Activated CD4-positive, CD25-positive, alpha-beta regulatory T cell (primary cell): ENCODE measurements around the gene TBCD.

Source experiments
- DNase-seq, 4 experiments: peaks; one replicate each; lab custom pipeline; 2025; lab: John Stamatoyannopoulos, UW

TBCD gene

DNA sequence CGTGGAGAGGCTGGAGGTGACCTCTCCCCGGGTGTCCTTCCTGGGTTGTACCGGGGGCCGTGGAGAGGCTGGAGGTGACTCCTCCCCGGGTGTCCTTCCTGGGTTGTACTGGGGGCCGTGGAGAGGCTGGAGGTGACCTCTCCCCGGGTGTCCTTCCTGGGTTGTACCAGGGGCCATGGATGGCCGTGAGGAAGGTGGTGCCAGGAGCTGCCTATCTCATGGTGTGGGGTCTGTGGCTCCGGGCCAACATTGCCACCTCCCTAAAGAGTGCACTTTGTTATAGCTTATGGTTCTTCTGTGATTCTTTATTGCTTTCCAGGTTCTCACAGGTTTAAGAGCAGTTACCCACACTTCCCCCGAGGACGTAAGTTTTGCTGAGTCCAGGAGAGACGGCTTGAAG, 174.2 kb downstream of the TBCD start:
- no peak for DNase-seq

DNA sequence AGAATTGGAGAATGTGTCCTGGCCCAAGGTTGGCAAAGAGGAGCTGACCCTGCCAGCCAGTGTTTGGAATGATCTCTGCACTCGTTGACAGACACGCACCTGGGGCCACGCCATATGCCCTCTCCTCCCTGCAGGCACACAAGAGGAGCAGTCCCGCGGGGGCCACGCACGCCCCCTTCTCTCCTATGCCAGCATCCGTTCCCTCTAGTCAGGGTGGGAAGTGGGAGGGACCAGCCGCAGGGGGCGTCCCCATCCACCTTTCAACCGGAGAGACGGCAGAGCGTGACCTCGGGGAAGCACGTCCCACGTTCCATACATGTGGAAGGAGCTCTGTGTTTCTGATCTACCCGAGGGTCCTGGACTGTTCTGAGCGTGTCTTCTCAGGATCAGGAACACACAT, 174.9 kb downstream of the TBCD start:
- DNase-seq = no peak

DNA sequence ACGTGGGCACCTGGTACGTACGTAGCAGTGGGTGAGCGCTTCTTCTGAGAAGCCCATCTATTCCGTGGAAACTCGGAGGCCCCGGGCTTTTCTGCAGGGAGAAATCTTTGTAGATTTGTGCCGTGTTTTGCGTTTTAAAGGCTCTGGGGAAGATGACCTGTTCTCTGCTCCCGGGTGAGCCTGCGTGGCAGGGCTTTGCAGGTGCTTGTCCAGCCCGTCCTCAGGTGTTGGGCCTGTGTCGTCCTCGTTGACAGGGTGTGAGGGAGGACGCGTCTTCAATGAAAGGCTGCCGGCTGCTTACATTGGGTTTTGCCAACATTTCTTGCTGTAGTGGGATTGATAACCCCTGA, 175.4 kb downstream of the TBCD start:
- no peak for DNase-seq

DNA sequence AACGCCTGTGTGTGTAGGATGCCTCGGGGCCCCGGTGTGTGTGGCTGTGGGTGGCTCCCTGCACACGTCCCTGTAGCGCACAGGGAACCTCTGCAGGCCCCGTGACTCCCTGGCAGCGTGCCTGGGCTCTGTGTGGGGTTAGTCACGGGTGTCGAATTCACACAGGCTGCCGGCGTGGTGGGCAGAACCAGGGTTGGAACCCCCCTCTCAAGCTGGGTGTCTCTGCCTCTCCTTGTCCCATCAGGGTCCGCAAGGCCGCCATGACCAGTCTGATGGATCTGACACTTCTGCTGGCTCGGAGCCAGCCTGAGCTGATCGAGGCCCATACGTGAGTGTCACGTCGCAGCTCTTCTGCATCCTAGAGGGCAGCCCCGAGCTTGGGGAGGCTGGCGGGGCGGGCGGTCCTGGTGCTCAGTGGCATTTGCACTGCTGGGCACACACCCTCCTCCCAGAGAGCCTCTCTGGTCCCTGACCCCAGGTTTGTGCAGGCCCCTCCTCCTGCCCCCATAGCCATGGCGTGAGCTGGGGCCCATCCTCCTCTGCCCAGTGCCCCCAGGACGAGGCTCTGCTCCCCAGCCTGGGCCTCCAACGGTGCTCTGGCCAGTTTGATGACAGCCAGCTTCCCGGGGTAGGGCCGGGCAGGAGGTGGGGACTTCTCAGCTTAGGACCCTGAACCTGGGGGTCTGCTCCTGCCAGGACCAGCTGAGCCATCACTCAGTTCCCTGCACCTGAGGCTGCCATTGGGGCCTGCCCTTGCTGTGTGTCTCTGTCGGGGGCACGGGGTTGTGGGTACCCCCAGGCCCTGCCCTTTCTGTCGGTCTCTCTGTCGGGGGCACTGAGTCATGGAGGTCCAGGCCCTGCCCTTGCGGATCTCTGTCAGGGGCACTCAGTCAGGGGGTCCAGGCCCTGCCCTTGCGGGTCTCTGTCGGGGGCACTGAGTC, 176.1 kb downstream of the TBCD start:
- DNase-seq = no peak

GRCh38 chr17:82929011-82929622, 177.3 kb downstream of the TBCD start:
- no peak for DNase-seq

DNA sequence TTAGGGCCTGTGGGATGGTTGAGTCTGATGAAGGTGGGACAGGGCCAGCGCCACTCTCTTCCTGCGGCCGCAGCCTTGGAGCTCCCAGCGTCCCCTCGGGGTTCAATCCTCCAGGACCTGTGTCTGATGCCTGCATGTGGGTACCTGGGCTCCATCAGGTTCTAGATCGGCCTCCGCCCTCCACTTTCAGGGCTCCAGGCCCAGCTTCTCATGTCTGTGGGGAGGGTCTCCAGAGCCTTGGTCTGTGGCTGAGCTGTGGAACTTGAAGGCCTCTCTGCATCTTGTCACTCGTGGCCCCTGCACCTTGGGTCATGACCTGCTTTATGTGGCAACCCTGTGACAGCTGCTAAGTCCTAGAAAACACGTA, 177.8 kb downstream of the TBCD start:
- DNase-seq = no peak

- no peak for DNase-seq
Observed at GRCh38 chr17:82930043-82930923, 178.4 kb downstream of the TBCD start.

- DNase-seq = no peak
Observed at GRCh38 chr17:82930924-82931698, 179.2 kb downstream of the TBCD start.

DNA sequence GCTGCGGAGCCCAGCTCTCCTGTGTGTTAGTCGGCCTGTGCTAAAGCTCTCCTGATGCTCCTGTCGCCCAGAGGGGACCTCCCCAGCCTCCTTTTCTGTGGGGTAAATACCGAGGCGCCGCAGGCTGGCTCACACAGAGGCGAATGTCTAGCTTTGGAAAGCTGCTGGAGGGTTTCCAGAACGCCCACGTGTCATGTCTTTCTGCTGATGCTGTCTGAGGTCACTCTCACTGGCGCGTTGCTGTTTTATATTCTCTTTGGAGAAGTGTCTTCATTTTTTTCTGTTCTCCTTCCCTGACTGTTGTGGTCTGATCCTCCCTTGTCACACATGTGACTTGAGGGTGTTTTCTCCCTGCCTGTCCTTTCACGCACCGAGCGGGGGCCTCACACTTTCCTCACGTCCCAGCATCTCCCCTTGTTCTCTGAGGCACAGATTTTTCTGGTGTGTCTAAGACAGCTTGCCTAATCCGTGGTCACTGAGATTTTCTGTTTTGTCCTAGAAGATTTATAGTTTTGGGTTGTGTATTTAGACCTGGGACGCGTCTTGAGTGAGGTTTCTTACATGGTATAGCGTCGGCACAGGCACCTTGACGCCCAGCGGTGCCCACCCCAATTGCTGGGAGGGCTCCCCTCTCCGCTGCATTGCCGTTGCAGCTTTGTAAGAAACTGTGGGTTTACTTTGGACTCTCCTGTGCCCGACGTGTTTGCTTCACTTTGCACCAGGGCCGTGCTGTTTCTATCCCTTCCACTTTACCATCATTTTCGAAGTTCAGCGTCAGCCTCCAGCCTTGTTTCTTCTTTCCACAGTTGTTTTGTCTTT, 180.0 kb downstream of the TBCD start:
- DNase-seq = no peak

DNA sequence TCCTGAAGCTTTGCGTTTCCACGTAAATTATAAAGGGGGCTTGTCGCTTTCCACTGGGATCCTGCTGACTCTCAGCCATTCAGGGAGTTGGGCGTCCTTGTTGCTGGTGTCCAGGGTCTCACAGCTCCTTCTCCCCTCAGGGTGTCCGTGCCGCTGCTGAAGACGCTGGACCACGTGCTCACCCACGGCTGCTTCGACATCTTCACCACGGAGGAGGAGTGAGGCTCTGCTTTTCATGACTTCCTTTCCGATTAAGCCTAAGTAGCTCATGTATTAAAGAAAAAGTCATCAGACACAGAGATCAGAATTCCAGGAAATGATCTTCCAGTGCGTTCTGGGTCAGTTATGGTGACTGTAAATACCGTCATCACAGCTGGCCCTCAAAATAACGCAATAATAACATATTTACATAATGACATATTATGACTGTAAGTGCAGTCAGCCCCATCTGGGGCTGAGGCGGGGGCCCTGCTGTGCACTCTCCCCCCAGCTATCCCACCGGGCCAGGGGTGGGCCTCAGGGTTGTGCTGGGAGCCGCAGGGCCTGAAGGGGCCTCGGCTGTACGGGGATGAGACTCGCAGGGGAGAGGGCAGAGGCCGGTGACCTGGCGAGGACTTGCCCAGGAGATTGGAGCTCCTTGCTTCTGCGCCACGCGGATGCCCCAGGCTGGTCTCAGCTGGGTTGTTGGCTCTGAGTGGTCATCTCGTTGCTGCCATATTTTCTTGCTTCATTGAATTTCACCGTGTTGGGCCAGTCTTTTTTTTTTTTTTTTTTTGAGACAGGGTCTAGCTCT, 180.8 kb downstream of the TBCD start:
- no peak for DNase-seq

- no peak for DNase-seq
Observed at GRCh38 chr17:82933911-82934310, 182.0 kb downstream of the TBCD start.

- no peak for DNase-seq
Observed at GRCh38 chr17:82935966-82936767, 184.3 kb downstream of the TBCD start.

- DNase-seq = no peak
Observed at GRCh38 chr17:82936768-82937171, 184.9 kb downstream of the TBCD start.

DNA sequence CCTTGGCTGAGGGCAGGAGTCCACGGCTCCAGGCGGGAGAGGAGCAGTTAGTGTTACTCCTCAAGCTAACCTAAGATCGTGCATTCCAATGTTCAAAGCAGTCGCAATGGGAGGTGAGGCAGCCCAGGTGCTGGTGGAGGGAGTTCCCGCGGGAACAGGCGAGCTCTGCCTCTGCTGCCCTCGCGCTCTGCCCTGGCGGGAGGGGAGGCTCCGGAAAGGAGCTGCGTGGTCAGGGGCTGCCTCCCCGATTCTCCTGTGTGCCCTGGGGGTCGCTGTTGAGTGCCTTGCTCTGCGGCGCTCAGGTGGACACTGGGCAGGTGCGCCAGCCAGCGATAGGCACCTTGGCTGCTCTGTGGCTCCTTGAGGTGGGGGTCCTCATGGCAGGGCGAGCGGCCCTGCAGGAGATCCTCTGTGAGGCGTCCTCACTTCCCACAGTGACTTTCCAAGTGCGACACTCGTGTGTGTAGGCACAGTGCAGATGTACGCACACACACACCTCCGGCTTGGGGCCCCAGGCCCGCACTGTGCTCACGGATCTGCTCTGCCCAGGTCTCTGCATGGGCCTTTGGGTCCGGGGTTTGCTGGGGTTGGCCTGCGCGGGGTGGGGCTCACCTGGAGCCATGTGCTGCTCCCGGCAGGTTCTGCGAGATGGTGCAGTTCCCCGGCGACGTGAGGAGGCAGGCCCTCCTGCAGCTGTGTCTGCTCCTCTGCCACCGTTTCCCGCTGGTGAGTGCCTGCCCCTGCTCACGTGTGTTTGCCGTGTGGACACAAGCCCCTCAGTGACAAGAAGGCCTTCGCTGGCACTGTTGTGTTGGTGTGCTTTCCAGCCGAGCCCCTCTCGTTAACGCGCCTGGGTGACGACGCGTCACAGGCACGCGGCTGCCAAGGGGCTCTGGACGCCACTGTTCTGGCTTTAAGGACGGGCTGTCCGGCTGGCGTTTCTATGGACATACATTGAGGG, 185.8 kb downstream of the TBCD start:
- DNase-seq = no peak

- DNase-seq = no peak
Observed at GRCh38 chr17:82938486-82938872, 186.6 kb downstream of the TBCD start.

GRCh38 chr17:82938873-82939620, 187.2 kb downstream of the TBCD start:
- DNase-seq = no peak

GRCh38 chr17:82939621-82940135, 187.8 kb downstream of the TBCD start:
- no peak for DNase-seq
